WERI-Rb-1 (cell line): ENCODE data around the gene PRKCH.

Source experiments
- DNase-seq: peaks from one replicate; pipeline ENCODE4 v3.0.0-alpha.2; 2020
- H3K27ac ChIP-seq: fragments of 250-450 bp; sonication (Bioruptor Pico); 2 replicates; pipeline ENCODE4 v1.5.1; 2020; ENCODE audit warnings: mild to moderate bottlenecking, moderate library complexity
- H3K27me3 ChIP-seq: fragments of 250-450 bp; sonication (Bioruptor Pico); 2 replicates; pipeline ENCODE4 v1.5.1; 2021; ENCODE audit warnings: mild to moderate bottlenecking, low read depth, moderate library complexity; ENCODE audit not compliant: insufficient read depth, severe bottlenecking
- H3K36me3 ChIP-seq: fragments of 250-450 bp; sonication (Bioruptor Pico); 2 replicates; pipeline ENCODE4 v1.5.1; 2020; ENCODE audit warnings: mild to moderate bottlenecking, moderate library complexity
- H3K4me3 ChIP-seq: 2 replicates; pipeline ENCODE4 v1.5.1; 2011; ENCODE audit warnings: low read depth, mild to moderate bottlenecking, control low read depth, low read length
- H3K9me3 ChIP-seq: fragments of 250-450 bp; sonication (Bioruptor Pico); 2 replicates; pipeline ENCODE4 v1.5.1; 2021; ENCODE audit warnings: mild to moderate bottlenecking, moderate library complexity; ENCODE audit not compliant: severe bottlenecking
- TF ChIP-seq, protein P1 (sequence below): IDR thresholded peaks from 2 replicates; pipeline ENCODE4 v1.5.1; 2011; ENCODE audit warnings: low read depth, mild to moderate bottlenecking, control low read depth, inconsistent platforms, low read length

The PRKCH gene

DNA sequence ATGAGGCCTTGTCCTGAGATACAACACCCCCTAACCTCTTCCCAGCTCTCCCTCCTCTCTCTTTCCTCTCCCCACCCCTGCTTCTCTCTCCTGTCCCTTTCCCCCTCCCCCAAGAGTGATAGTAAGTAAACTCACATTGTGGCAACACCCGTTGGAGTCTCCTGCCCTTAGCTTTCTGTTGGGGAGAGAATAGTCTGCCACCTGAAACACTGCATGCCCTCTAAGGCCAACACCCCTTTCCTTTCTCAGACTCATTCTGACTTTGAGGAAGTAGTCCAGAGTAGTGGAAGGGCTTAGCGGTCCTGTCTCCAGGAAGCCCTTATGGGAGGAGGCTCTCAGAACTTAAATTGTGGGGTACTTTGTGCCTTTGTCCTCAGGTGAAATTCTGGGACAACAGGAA is 95.2 kb downstream of the PRKCH start:
- no peak for DNase-seq
- TF ChIP-seq, protein P1, sequence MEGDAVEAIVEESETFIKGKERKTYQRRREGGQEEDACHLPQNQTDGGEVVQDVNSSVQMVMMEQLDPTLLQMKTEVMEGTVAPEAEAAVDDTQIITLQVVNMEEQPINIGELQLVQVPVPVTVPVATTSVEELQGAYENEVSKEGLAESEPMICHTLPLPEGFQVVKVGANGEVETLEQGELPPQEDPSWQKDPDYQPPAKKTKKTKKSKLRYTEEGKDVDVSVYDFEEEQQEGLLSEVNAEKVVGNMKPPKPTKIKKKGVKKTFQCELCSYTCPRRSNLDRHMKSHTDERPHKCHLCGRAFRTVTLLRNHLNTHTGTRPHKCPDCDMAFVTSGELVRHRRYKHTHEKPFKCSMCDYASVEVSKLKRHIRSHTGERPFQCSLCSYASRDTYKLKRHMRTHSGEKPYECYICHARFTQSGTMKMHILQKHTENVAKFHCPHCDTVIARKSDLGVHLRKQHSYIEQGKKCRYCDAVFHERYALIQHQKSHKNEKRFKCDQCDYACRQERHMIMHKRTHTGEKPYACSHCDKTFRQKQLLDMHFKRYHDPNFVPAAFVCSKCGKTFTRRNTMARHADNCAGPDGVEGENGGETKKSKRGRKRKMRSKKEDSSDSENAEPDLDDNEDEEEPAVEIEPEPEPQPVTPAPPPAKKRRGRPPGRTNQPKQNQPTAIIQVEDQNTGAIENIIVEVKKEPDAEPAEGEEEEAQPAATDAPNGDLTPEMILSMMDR = no peak
- H3K27me3 ChIP-seq = no peaks in the 10 kb centered on the region
- no peak overlapping the region for H3K27ac ChIP-seq
- no peaks in the 10 kb centered on the region for H3K36me3 ChIP-seq
- H3K9me3 ChIP-seq = no peaks in the 10 kb centered on the region
- no peak overlapping the region for H3K4me3 ChIP-seq

- H3K9me3 ChIP-seq = no peaks in the 10 kb centered on the region
- no peak overlapping the region for H3K4me3 ChIP-seq
- no peak for DNase-seq
- no peaks in the 10 kb centered on the region for H3K36me3 ChIP-seq
- no peak overlapping the region for H3K27ac ChIP-seq
- TF ChIP-seq, protein P1 = no peak
- no peaks in the 10 kb centered on the region for H3K27me3 ChIP-seq
Observed at GRCh38 chr14:61417141-61417540, 95.8 kb downstream of the PRKCH start.

DNA sequence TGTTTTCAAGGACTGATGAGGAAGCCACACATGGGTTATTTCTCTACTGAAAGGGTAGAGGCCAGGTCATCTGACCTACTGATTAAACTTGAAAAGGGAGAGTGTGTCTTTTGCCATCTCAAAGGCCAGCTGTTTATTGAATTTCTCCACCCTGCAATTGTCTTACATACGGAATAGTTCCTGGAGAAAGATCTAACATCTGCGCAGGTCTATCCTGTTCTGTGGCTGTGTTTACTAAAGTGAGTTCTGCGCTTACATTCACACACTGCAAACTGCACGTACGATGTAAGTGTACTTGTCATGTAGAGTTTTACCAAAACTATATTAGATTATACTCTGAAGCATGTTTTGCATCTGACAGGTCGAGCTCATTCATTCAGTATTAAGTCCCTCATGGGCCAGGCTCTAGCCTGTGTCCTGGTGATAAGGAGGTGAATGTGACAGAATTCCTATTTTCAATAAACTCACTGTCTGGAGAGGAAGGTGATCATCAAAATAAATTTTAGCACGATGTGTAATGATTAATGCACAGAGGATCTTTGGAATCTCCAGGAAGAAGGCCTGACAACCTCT is 96.6 kb downstream of the PRKCH start:
- Histone ChIP-seq H3K27ac (no peak overlapping the region), H3K27me3 (no peaks in the 10 kb centered on the region), H3K36me3 (no peaks in the 10 kb centered on the region), H3K9me3 (no peaks in the 10 kb centered on the region), H3K4me3 (no peak overlapping the region)
- TF ChIP-seq, protein P1 = no peak
- no peak for DNase-seq

GRCh38 chr14:61418746-61419145 is 97.4 kb downstream of the PRKCH start:
- no peak for DNase-seq
- no peak overlapping the region for H3K27ac ChIP-seq

GRCh38 chr14:61419201-61419600 is 97.8 kb downstream of the PRKCH start:
- Histone ChIP-seq H3K9me3 (no peaks in the 10 kb centered on the region), H3K4me3 (no peak overlapping the region), H3K27me3 (no peaks in the 10 kb centered on the region), H3K36me3 (no peaks in the 10 kb centered on the region), H3K27ac (no peak overlapping the region)
- DNase-seq = no peak
- TF ChIP-seq, protein P1 = no peak

More at GRCh38 chr14:61418746-61419145, 97.4 kb downstream of the PRKCH start:
- H3K4me3 ChIP-seq = no peak overlapping the region
- no peaks in the 10 kb centered on the region for H3K9me3 ChIP-seq
- TF ChIP-seq, protein P1 = no peak
- H3K27me3 ChIP-seq = no peaks in the 10 kb centered on the region
- no peaks in the 10 kb centered on the region for H3K36me3 ChIP-seq

- H3K9me3 ChIP-seq = peaks cover 2% of the 10 kb centered on the region
- H3K27me3 ChIP-seq = no peaks in the 10 kb centered on the region
- no peak for DNase-seq
- H3K36me3 ChIP-seq = no peaks in the 10 kb centered on the region
- H3K4me3 ChIP-seq = no peak overlapping the region
- TF ChIP-seq, protein P1 = no peak
- no peak overlapping the region for H3K27ac ChIP-seq
Observed at GRCh38 chr14:61420326-61420725, 98.9 kb downstream of the PRKCH start.
